ENCODE measurements around the gene POLR3B. TPM values are rescaled to one million over a fixed set of nuclear protein-coding genes. Genes with fewer than 3 reads are reported as not detected.

The POLR3B gene
- 10 to 100 TPM in 3 of 6 donors, 1 to 10 TPM in 3; 7.2 to 14.7 (median 10.6) TPM for total RNA-seq

DNA sequence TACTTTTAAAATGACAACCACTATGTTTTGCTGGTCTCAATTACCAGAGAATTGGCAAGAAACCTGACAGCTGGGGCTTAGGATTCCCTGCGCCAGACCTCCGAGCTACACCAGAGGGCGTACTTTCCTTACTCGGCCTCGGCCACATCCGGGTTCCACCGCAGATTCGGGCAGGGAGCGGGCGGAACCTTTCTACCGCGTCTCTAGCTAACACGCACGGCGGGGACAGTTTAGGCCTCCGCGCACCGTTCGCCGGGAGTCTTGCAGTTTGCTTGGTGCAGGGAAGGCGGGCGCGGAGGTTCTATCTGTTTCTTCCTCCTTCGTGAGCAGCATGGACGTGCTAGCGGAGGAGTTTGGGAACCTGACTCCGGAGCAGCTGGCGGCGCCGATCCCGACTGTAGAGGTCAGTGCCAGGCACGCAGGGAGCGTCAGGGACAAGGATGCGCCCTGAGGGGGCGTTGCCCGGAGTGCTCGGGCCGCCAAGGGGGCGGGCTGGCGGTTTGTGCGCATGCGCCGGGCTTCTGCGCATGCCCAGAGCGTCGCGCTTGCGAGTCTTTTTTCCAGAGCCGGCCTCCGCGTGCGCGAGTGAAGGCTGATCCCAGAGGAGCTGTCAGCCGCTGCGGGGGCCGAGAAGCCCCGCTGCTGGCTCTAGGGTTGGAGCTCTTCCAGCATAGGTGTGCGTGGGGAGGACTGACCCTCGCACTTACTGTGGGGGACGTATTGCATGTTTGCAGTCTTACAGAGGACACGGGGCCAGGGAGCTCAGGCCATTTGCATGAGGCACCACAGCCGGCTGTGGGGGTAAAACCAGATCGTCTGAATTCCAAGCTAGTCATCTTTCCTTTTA is at the start of gene POLR3B:
TSS of gene POLR3B (plus strand) at position 200 of the 847 bp plus-strand sequence. CDS start at position 332, 132 bp downstream.
- no peaks in the 10 kb centered on the region for H3K36me3 ChIP-seq
- peak; percentile 96 to 98 for DNase-seq
- peak within 1 kb of the TSS; percentile 86 to 93 (median 92) for H3K27ac ChIP-seq
- 0% methylated on average over 45 to 46 of the region's 63 CpGs for WGBS, 2 donors
- peak; percentile 97 to 98 for ATAC-seq (ENCODE audit: low FRiP score in 2 of 2)
- no peaks in the 10 kb centered on the region for H3K27me3 ChIP-seq
- no peaks in the 10 kb centered on the region for H3K9me3 ChIP-seq
- TF ChIP-seq POLR2A (IDR thresholded peaks at IDR 0.05), result peak in 3 of 4 donors; percentile 55 to 84 (median 71)
- TF ChIP-seq, protein P1, sequence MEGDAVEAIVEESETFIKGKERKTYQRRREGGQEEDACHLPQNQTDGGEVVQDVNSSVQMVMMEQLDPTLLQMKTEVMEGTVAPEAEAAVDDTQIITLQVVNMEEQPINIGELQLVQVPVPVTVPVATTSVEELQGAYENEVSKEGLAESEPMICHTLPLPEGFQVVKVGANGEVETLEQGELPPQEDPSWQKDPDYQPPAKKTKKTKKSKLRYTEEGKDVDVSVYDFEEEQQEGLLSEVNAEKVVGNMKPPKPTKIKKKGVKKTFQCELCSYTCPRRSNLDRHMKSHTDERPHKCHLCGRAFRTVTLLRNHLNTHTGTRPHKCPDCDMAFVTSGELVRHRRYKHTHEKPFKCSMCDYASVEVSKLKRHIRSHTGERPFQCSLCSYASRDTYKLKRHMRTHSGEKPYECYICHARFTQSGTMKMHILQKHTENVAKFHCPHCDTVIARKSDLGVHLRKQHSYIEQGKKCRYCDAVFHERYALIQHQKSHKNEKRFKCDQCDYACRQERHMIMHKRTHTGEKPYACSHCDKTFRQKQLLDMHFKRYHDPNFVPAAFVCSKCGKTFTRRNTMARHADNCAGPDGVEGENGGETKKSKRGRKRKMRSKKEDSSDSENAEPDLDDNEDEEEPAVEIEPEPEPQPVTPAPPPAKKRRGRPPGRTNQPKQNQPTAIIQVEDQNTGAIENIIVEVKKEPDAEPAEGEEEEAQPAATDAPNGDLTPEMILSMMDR (IDR thresholded peaks at IDR 0.05), result peak; percentile 81 to 91 (median 84)
- TF ChIP-seq POLR2AphosphoS5 (IDR thresholded peaks at IDR 0.05), result peak; percentile 46 to 72
- TF ChIP-seq EP300 (IDR thresholded peaks at IDR 0.05), result no peak
- H3K4me1 ChIP-seq, result peaks cover 10 to 32% (median 19%) of the 10 kb centered on the region in 4 donors
- H3K4me3 ChIP-seq, result peak within 1 kb of the TSS; percentile 59 to 87 (median 72)

DNA sequence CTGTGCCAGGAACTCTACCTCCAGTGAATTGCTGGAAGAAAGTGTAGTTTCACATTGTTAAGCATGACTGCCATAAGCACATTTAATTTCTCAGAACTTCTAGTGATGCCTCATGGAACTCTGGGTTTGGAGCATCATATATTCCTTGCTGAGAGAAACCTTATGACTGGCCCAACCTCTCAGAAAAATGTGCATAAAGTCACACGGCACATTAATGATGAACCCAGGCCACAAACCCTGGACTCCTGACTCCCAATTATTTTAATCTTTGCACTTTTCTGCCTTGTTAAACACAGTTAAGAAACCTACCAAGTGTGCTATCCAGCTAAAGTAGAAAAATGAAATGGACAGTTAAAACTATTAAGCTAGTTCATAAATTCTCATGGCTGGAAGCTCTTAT is 49.4 kb upstream of the POLR3B start:
- H3K36me3 ChIP-seq, result peaks cover 0 to 5% (median 0%) of the 10 kb centered on the region in 4 donors
- H3K4me3 ChIP-seq, result no peak overlapping the region
- ATAC-seq (ENCODE audit: low FRiP score in 2 of 2) (no peak), DNase-seq (no peak)
- WGBS, 2 donors, result 92 to 96% methylated on average over 1 of the region's 1 CpG
- no peaks in the 10 kb centered on the region for H3K9me3 ChIP-seq
- no peak overlapping the region for H3K27ac ChIP-seq
- TF ChIP-seq, protein P1 (IDR thresholded peaks at IDR 0.05), result no peak
- TF ChIP-seq POLR2A (IDR thresholded peaks at IDR 0.05) (no peak), POLR2AphosphoS5 (IDR thresholded peaks at IDR 0.05) (no peak), EP300 (IDR thresholded peaks at IDR 0.05) (no peak)
- H3K4me1 ChIP-seq, result peaks cover 50 to 76% (median 61%) of the 10 kb centered on the region in 4 donors
- no peaks in the 10 kb centered on the region for H3K27me3 ChIP-seq

DNA sequence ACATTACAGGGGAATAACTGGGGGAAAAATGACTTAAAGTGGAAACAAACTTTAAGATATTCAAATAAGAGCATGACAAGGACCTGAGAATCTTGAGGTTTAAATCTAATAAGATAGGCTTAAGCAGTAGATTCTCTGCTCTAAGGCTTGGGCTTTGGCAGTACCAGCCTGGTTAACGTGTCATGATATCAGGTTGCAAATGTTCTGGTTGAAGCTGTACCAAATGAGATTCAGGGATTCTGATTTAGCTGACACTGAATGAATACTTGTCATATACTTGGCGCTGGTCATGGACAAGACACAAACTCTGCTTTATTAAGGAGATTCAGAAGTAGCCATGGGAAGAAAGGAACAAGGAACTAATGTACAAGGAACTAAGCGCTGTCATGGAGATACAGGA is 48.9 kb upstream of the POLR3B start:
- H3K4me1 ChIP-seq, result peaks cover 50 to 73% (median 61%) of the 10 kb centered on the region in 4 donors
- H3K27ac ChIP-seq, result no peak overlapping the region

DNA sequence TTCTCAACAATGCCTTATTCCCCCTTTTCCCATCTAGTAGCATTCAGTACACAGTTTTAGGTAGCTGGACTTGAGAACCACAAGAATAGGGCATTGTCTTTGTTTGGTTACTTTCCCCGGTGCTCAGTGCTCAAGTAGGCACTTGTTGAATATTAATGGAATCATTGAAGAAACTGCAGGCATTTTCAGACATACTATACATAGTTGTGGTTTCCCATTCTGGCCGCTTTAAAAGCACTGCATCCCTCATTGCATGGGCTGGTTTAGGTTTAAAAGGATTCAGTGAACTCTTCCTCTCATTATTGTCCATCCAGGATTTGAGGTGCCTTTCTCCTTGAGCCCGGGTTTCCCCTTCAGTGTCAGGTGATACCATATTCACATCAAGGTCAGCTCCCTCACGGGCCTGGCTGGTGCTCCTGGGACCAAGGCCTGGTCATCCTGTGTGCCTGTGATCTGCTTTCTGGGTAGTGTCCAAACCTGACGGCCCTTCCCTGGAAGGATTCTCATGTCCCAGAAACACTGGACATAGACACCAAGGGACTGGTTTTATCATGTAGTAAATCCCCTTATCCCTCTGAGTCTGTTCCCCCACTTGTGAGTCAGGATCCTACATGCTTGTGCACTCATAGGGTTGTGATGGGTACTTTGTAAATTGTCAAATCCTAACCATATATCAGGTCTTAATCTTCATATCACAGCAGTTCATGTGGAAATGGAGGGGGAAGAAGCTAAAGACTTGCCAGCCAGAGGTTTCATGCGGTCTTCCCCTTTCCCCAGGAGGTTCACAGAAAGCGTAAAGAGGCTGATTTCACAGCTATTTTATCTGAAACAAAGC is 47.7 kb upstream of the POLR3B start:
- peak overlapping the region in 3 of 4 donors; percentile 26 to 62 (median 48) for H3K27ac ChIP-seq

More for the DNA sequence above, 48.9 kb upstream of the POLR3B start:
- Histone ChIP-seq H3K9me3 (no peaks in the 10 kb centered on the region), H3K27me3 (no peaks in the 10 kb centered on the region), H3K36me3 (peaks cover 0 to 5% (median 0%) of the 10 kb centered on the region in 4 donors), H3K4me3 (no peak overlapping the region)
- DNase-seq (no peak), ATAC-seq (ENCODE audit: low FRiP score in 2 of 2) (no peak)
- TF ChIP-seq, protein P1 (IDR thresholded peaks at IDR 0.05), result no peak
- no peak for TF ChIP-seq POLR2A (IDR thresholded peaks at IDR 0.05)
- TF ChIP-seq EP300 (IDR thresholded peaks at IDR 0.05), result no peak
- TF ChIP-seq POLR2AphosphoS5 (IDR thresholded peaks at IDR 0.05), result no peak
- 89 to 94% methylated on average over 3 of the region's 3 CpGs for WGBS, 2 donors

More for the DNA sequence above, 47.7 kb upstream of the POLR3B start:
- Histone ChIP-seq H3K36me3 (peaks cover 0 to 14% (median 6%) of the 10 kb centered on the region in 4 donors), H3K4me3 (no peak overlapping the region), H3K27me3 (no peaks in the 10 kb centered on the region), H3K9me3 (no peaks in the 10 kb centered on the region), H3K4me1 (peaks cover 37 to 60% (median 50%) of the 10 kb centered on the region in 4 donors)
- ATAC-seq (ENCODE audit: low FRiP score in 2 of 2) (peak; percentile 51 to 84), DNase-seq (no peak)
- WGBS, 2 donors, result 64 to 68% methylated on average over 7 of the region's 7 CpGs
- TF ChIP-seq, protein P1 (IDR thresholded peaks at IDR 0.05), result no peak
- TF ChIP-seq EP300 (IDR thresholded peaks at IDR 0.05) (no peak), POLR2A (IDR thresholded peaks at IDR 0.05) (no peak), POLR2AphosphoS5 (IDR thresholded peaks at IDR 0.05) (no peak)
